K562 (cell line): Measurements from ENCODE around the gene FSTL4. TPM values are rescaled to one million over a fixed set of nuclear protein-coding genes. Genes with fewer than 3 reads are reported as not detected.

ENCODE experiments used
- ATAC-seq: fragments of 200-7000 bp; cut with Tn5 transposase; 3 replicates; pipeline ENCODE4 v1.9.1; 2020; ENCODE audit warnings: moderate library complexity
- BruUV-seq: library from RNA; stranded (reverse); fragments of 400-500 nt; replicated peaks from 2 replicates; lab custom pipeline; 2021; lab: Mats Ljungman, UMichigan
- CTCF ChIA-PET: fragments of 300-600 bp; formaldehyde crosslinking; extraction: SDS; loops from one replicate; lab custom pipeline; 2021; ENCODE audit warnings: low intra/inter-chr PET ratio; lab: Yijun Ruan, JAX
- POLR2A ChIA-PET: fragments of 300-600, 350-650 bp; sonication (Branson Sonifier 250); formaldehyde crosslinking; extraction: SDS; loops from one replicate; lab custom pipeline; 2021; ENCODE audit warnings: antibody characterized with exemption, inconsistent platforms; lab: Yijun Ruan, JAX
- DNase-seq, 4 experiments: peaks; one replicate each; pipeline versions ENCODE4 v3.0.0 to v3.0.0-alpha.2; 2011 to 2018; ENCODE audit warnings: low spot score in 3 of 4, mixed read lengths in 3 of 4; ENCODE audit errors: extremely low read depth in 1 of 4
- FAIRE-seq: peaks from 2 replicates; lab custom pipeline; 2011; peaks lifted over from hg19 to GRCh38; lab: Jason Lieb, UNC
- H2AFZ ChIP-seq: 2 replicates; pipeline ENCODE4 v1.6.0; 2011; ENCODE audit warnings: low read depth, low read length, control low read depth, inconsistent platforms
- H3K27ac ChIP-seq: fragments of 200-600 bp; 3 replicates; pipeline ENCODE4 v1.8.0; 2011; ENCODE audit warnings: low read depth, mild to moderate bottlenecking, control low read depth, inconsistent platforms, low read length, moderate library complexity, mixed read lengths; ENCODE audit errors: extremely low read depth
- H3K27me3 ChIP-seq, 2 experiments: fragments of 300-600 bp in 1 of 2; 2 replicates in 1 of 2; 3 replicates in 1 of 2; pipeline versions ENCODE4 v1.6.0 to v1.8.0; 2011; ENCODE audit warnings: inconsistent platforms in 2 of 2, low read length in 2 of 2, mild to moderate bottlenecking in 1 of 2, mixed read lengths in 1 of 2, moderate library complexity in 1 of 2; ENCODE audit not compliant: control insufficient read depth in 2 of 2, insufficient read depth in 2 of 2
- H3K36me3 ChIP-seq: fragments of 300-600 bp; 3 replicates; pipeline ENCODE4 v1.8.0; 2011; ENCODE audit warnings: mild to moderate bottlenecking, low read length, inconsistent platforms; ENCODE audit not compliant: control insufficient read depth, insufficient read depth
- H3K4me1 ChIP-seq, 2 experiments: fragments of 200-600 bp in 1 of 2; replicated peaks in 1 of 2; 2 replicates in 1 of 2; 3 replicates in 1 of 2; pipeline versions ENCODE4 v1.5.1 to v1.8.0; 2011; ENCODE audit warnings: inconsistent platforms in 2 of 2, low read length in 2 of 2, mild to moderate bottlenecking in 1 of 2, mixed read lengths in 1 of 2, moderate library complexity in 1 of 2; ENCODE audit not compliant: control insufficient read depth in 2 of 2, insufficient read depth in 2 of 2
- H3K4me2 ChIP-seq: 2 replicates; pipeline ENCODE4 v1.6.1; 2011; ENCODE audit warnings: low read length, control low read depth, inconsistent platforms, mixed read lengths; ENCODE audit not compliant: insufficient read depth
- H3K4me3 ChIP-seq: fragments of 200-600 bp; sonication (generic), shearing (Covaris generic); 2 replicates; pipeline ENCODE4 v1.5.1; 2016; ENCODE audit warnings: control low read depth, inconsistent platforms
- H3K79me2 ChIP-seq: fragments of 200-600 bp; 3 replicates; pipeline ENCODE4 v1.8.0; 2011; ENCODE audit warnings: low read length, inconsistent platforms; ENCODE audit not compliant: control insufficient read depth, insufficient read depth
- H3K9ac ChIP-seq, 2 experiments: 2 replicates each; pipeline versions ENCODE4 v1.6.0 to v1.6.1; 2011; ENCODE audit warnings: low read depth in 2 of 2, low read length in 2 of 2, control low read depth in 1 of 2, inconsistent platforms in 1 of 2, mild to moderate bottlenecking in 1 of 2, mixed read lengths in 1 of 2; ENCODE audit not compliant: insufficient read depth in 1 of 2
- H3K9me1 ChIP-seq: one replicate; pipeline ENCODE4 v1.6.0; 2011; ENCODE audit warnings: inconsistent platforms, mild to moderate bottlenecking, low read length, moderate library complexity; ENCODE audit not compliant: control insufficient read depth, insufficient read depth
- H3K9me3 ChIP-seq: replicated peaks from 2 replicates; pipeline ENCODE4 v1.5.1; 2011; ENCODE audit warnings: low read depth, low read length, inconsistent platforms; ENCODE audit not compliant: control insufficient read depth, insufficient read depth
- H4K20me1 ChIP-seq: replicated peaks from 2 replicates; pipeline ENCODE4 v1.6.1; 2011; ENCODE audit warnings: low read length, inconsistent platforms, mixed read lengths; ENCODE audit not compliant: control insufficient read depth, insufficient read depth
- CTCF ChIP-seq, 3 experiments: IDR thresholded peaks in 2 of 3; conservative IDR thresholded peaks in 1 of 3; 2 replicates each; pipeline ENCODE4 v1.5.1; 2011 to 2012; ENCODE audit warnings: low read length in 3 of 3, mild to moderate bottlenecking in 3 of 3, control low read depth in 2 of 3, improper control_type of control experiment in 1 of 3, inconsistent platforms in 1 of 3, low read depth in 1 of 3, mixed read lengths in 1 of 3, moderate library complexity in 1 of 3; ENCODE audit not compliant: insufficient read depth in 2 of 3
- RAD21 ChIP-seq, 2 experiments: fragments of 250-450 bp in 1 of 2; fragments of 450-650 bp in 1 of 2; sonication (Bioruptor Pico) in 1 of 2; formaldehyde crosslinking in 1 of 2; IDR thresholded peaks in 1 of 2; conservative IDR thresholded peaks in 1 of 2; 2 replicates each; pipeline versions ENCODE4 v1.4.0 to v1.8.0; 2020 to 2022; ENCODE audit warnings: mild to moderate bottlenecking in 2 of 2, moderate library complexity in 1 of 2
- WGBS: fragments of 100-300 bp; shearing (Covaris generic); methylation state at CpG from one replicate; pipeline ENCODE4 v1.1.6; 2016; ENCODE audit warnings: low coverage, mixed read lengths; ENCODE audit not compliant: insufficient coverage; ENCODE audit errors: missing lambda C conversion rate; 5-methylcytosine and 5-hydroxymethylcytosine counted together
- in situ Hi-C: fragments of 300-500 bp; cut with MboI; formaldehyde crosslinking; loops from 4 replicates; pipeline ENCODE4 v1.15.0; 2018; ENCODE audit warnings: inconsistent platforms, mixed read lengths
- intact Hi-C: fragments of 100-400 bp; cut with micrococcal nuclease; formaldehyde crosslinking; loops from 2 replicates; pipeline ENCODE4 v1.14.2; 2022
- polyA plus RNA-seq, 8 experiments: library from polyadenylated mRNA; depleted of rRNA in 4 of 8; stranded (reverse) in 5 of 8; unstranded in 3 of 8; fragments of >200 nt; fragmentation: Nextera tagmentation in 2 of 8; fragmentation: Illumina TruSeq in 1 of 8; extraction: Ambion mirVana in 2 of 8; extraction: Trizol in 1 of 8; gene quantifications; 2 replicates each; pipeline versions ENCODE4 v1.2.1 to v1.2.3, GENCODE V29; 2011 to 2014; ENCODE audit warnings: inconsistent platforms in 1 of 8, missing spikeins in 1 of 8
- total RNA-seq, 7 experiments: library from RNA; depleted of rRNA in 6 of 7; stranded (reverse); fragments of >200 nt in 6 of 7; fragmentation: Illumina TruSeq in 2 of 7; extraction: Trizol in 2 of 7; gene quantifications; 2 replicates each; pipeline versions ENCODE4 v1.2.1 to v1.2.3, GENCODE V29; 2011 to 2021; ENCODE audit warnings: low replicate concordance in 1 of 7
- TF ChIP-seq, protein P1 (sequence below): IDR thresholded peaks from 2 replicates; pipeline ENCODE4 v1.6.1; 2011; ENCODE audit warnings: borderline replicate concordance, low read depth, mild to moderate bottlenecking, moderate library complexity, low read length; ENCODE audit not compliant: insufficient read depth, poor library complexity, severe bottlenecking
- TF ChIP-seq, protein P2 (sequence below): fragments of 450-650 bp; formaldehyde crosslinking; IDR thresholded peaks from 2 replicates; pipeline ENCODE4 v1.4.0; 2020; ENCODE audit warnings: mild to moderate bottlenecking

The FSTL4 gene
- total and polyA plus RNA-seq, 9 of the 15 experiments (the other 6 are each of a cell fraction or from before 2014, with no cell fraction given), result 0.08 to 0.18 (median 0.10) TPM; not detected in 5

DNA sequence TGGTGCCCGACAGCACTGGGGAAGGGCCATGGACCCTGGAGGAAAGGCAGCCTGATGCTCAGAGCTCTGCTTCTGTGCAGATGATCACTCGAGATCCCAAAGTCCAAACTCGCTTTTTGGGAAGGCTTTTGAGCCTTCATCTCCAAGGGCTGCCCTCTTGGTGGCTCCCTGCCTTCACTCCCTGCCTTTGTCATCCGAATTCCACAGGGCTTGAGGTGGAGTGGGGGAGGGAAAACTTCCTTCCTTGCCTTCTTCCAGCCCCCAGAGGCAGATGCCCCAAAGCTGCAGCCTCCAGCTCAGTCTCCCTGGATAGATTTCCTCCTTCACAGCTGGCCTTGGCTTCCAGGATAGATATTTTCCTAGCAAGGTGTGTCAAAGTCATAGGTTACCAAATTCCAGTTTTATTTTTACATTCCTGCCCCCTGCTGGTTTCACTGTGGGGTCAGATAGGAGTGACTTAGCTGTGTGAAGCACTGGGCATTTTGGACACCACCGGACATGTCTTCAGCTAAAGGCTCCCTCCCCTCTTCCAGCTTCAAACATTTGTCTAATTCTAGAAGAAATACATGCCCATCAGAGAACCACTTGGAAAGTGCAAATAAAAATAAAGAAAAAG is 292.3 kb downstream of the FSTL4 start:
- no peak overlapping the region for H3K9ac ChIP-seq
- no peaks in the 10 kb centered on the region for H3K4me1 ChIP-seq
- H3K79me2 ChIP-seq, result no peaks in the 10 kb centered on the region
- in situ Hi-C loops (no loop called here), intact Hi-C loops (loop anchor here (1.0 kb wide), 1 partner anchor 209 kb away; no protein-coding TSS in a partner anchor)
- peaks cover 10% of the 10 kb centered on the region; the same call in 1 of the 2 replicates for H4K20me1 ChIP-seq
- DNase-seq (peak in 2 of 4 experiments; percentile 12 to 17), FAIRE-seq (peak; percentile 56), ATAC-seq (peak; percentile 70)
- H3K4me2 ChIP-seq, result no peak overlapping the region
- ChIA-PET POLR2A (interaction anchor here (0.5 to 1.4 kb wide), 5 partner anchors 8 to 677 kb away, joined by 3 to 6 read pairs (median 3); no protein-coding TSS in a partner anchor), CTCF (interaction anchor here (1.5 kb wide), 1 partner anchor 209 kb away, joined by 4 read pairs; no protein-coding TSS in a partner anchor)
- no peaks in the 10 kb centered on the region for H3K36me3 ChIP-seq
- TF ChIP-seq, protein P1, sequence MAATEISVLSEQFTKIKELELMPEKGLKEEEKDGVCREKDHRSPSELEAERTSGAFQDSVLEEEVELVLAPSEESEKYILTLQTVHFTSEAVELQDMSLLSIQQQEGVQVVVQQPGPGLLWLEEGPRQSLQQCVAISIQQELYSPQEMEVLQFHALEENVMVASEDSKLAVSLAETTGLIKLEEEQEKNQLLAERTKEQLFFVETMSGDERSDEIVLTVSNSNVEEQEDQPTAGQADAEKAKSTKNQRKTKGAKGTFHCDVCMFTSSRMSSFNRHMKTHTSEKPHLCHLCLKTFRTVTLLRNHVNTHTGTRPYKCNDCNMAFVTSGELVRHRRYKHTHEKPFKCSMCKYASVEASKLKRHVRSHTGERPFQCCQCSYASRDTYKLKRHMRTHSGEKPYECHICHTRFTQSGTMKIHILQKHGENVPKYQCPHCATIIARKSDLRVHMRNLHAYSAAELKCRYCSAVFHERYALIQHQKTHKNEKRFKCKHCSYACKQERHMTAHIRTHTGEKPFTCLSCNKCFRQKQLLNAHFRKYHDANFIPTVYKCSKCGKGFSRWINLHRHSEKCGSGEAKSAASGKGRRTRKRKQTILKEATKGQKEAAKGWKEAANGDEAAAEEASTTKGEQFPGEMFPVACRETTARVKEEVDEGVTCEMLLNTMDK, result peak; percentile 35
- TF ChIP-seq, protein P2, sequence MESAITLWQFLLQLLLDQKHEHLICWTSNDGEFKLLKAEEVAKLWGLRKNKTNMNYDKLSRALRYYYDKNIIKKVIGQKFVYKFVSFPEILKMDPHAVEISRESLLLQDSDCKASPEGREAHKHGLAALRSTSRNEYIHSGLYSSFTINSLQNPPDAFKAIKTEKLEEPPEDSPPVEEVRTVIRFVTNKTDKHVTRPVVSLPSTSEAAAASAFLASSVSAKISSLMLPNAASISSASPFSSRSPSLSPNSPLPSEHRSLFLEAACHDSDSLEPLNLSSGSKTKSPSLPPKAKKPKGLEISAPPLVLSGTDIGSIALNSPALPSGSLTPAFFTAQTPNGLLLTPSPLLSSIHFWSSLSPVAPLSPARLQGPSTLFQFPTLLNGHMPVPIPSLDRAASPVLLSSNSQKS (CRISPR knock-in tag), result no peak
- TF ChIP-seq RAD21 (CRISPR knock-in tag; conservative IDR thresholded peaks at IDR 0.05 in 1 of 2, IDR thresholded peaks at IDR 0.05 in 1 of 2) (peak; percentile 36 to 40; a peak in 3 of 4 replicates), CTCF (IDR thresholded peaks at IDR 0.05 in 2 of 3, conservative IDR thresholded peaks at IDR 0.05 in 1 of 3; ENCODE audit: insufficient read depth in 2 of 3, low read depth in 1 of 3, low read length in 3 of 3) (peak; percentile 22 to 45 (median 30); a peak in 3 of 6 replicates)
- H3K9me3 ChIP-seq, result no peaks in the 10 kb centered on the region
- H2AFZ ChIP-seq, result no peak overlapping the region
- no peak overlapping the region for H3K27ac ChIP-seq
- no peak overlapping the region for H3K4me3 ChIP-seq
- no TSS peak for BruUV-seq
- H3K9me1 ChIP-seq, result no peaks in the 10 kb centered on the region
- H3K27me3 ChIP-seq, result peaks cover 3 to 65% of the 10 kb centered on the region in 2 experiments; a peak in 3 of 5 replicates
- 0% methylated on average over 5 of the region's 5 CpGs for WGBS
